NT2/D1 (cell line): Measurements from ENCODE around the gene ARF5.

Source experiments
- SUZ12 ChIP-seq: IDR thresholded peaks from 2 replicates; pipeline ENCODE4 v1.6.1; 2011; ENCODE audit not compliant: insufficient read length, insufficient read depth; ENCODE audit errors: extremely low read depth
- YY1 ChIP-seq: IDR thresholded peaks from 2 replicates; pipeline ENCODE4 v1.6.1; 2011; ENCODE audit not compliant: insufficient read length, insufficient read depth

GRCh38 chr7:127578036-127578684 lies 10.1 kb upstream of the ARF5 start:
- no peak for TF ChIP-seq SUZ12
- no peak for TF ChIP-seq YY1
